Prostate gland (tissue), 2 donors: Measurements from ENCODE around the gene ENC1.

Source experiments
- POLR2A ChIP-seq: fragments of 450-650 bp; IDR thresholded peaks from one replicate; pipeline ENCODE4 v1.6.1; 2016; ENCODE audit warnings: antibody characterized with exemption, mild to moderate bottlenecking
- POLR2AphosphoS5 ChIP-seq: sonication (generic); formaldehyde crosslinking; IDR thresholded peaks from one replicate; pipeline ENCODE4 v1.6.1; 2017; ENCODE audit warnings: antibody characterized with exemption
- TF ChIP-seq, protein P1 (sequence below), 4 experiments: fragments of 200-600 bp in 2 of 4; fragments of 450-650 bp in 2 of 4; sonication (generic) in 2 of 4; IDR thresholded peaks; 1 replicate in 3 of 4; 2 replicates in 1 of 4; pipeline ENCODE4 v1.5.1; 2016 to 2019; ENCODE audit warnings: antibody characterized with exemption in 4 of 4, mild to moderate bottlenecking in 2 of 4, moderate library complexity in 2 of 4

DNA sequence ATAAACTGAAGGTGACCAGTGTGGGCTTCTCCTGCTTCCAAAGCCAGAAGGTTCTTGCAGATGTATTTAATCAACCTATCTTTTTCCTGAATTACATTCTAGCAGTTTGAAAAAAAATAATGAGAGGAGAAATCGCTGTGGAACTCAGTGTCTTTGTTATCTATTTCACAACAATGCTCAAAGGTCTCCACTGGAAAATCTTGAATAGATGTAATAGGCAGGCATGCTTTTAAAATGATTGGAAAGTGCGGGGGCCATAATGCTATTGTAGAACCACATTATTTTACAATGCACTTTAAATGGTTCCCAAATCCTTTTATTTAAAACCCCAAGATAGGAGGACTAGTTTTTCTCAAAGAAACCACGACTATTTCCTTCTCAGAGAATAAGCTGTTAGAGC is 23.3 kb downstream of the ENC1 start:
- TF ChIP-seq, protein P1, sequence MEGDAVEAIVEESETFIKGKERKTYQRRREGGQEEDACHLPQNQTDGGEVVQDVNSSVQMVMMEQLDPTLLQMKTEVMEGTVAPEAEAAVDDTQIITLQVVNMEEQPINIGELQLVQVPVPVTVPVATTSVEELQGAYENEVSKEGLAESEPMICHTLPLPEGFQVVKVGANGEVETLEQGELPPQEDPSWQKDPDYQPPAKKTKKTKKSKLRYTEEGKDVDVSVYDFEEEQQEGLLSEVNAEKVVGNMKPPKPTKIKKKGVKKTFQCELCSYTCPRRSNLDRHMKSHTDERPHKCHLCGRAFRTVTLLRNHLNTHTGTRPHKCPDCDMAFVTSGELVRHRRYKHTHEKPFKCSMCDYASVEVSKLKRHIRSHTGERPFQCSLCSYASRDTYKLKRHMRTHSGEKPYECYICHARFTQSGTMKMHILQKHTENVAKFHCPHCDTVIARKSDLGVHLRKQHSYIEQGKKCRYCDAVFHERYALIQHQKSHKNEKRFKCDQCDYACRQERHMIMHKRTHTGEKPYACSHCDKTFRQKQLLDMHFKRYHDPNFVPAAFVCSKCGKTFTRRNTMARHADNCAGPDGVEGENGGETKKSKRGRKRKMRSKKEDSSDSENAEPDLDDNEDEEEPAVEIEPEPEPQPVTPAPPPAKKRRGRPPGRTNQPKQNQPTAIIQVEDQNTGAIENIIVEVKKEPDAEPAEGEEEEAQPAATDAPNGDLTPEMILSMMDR (IDR thresholded peaks at IDR 0.05): no peak
- TF ChIP-seq POLR2A (no peak), POLR2AphosphoS5 (no peak)
